Loucy (cell line): ENCODE data around the gene CCDC70.

Experiments used
- H2AFZ ChIP-seq: fragments of 200-600 bp; sonication (generic); 2 replicates; pipeline ENCODE4 v1.6.0; 2016; ENCODE audit warnings: antibody characterized with exemption, mild to moderate bottlenecking, low read length, moderate library complexity
- H3F3A ChIP-seq: fragments of 200-600 bp; 2 replicates; pipeline ENCODE4 v1.6.0; 2016; ENCODE audit warnings: antibody characterized with exemption, low read depth, mild to moderate bottlenecking
- H3K27me3 ChIP-seq: fragments of 200-600 bp; sonication (generic); 2 replicates; pipeline ENCODE4 v1.6.1; 2014; ENCODE audit warnings: low read length, mild to moderate bottlenecking; ENCODE audit not compliant: insufficient read depth, poor library complexity, severe bottlenecking
- H3K36me3 ChIP-seq: fragments of 200-600 bp; sonication (generic); 2 replicates; pipeline ENCODE4 v1.6.1; 2016; ENCODE audit warnings: low read length; ENCODE audit not compliant: insufficient read depth
- H3K4me1 ChIP-seq: fragments of 200-600 bp; sonication (generic); 2 replicates; pipeline ENCODE4 v1.5.1; 2014; ENCODE audit warnings: low read length, mild to moderate bottlenecking; ENCODE audit not compliant: insufficient read depth, poor library complexity, severe bottlenecking
- H3K4me2 ChIP-seq: fragments of 200-600 bp; sonication (generic); 2 replicates; pipeline ENCODE4 v1.6.0; 2014; ENCODE audit warnings: antibody characterized with exemption, low read length, low read depth, mild to moderate bottlenecking; ENCODE audit not compliant: poor library complexity, severe bottlenecking
- H3K4me3 ChIP-seq: fragments of 200-600 bp; sonication (generic); 2 replicates; pipeline ENCODE4 v1.5.1; 2014; ENCODE audit warnings: low read length, mild to moderate bottlenecking, mixed read lengths; ENCODE audit not compliant: poor library complexity, severe bottlenecking
- H3K79me2 ChIP-seq: fragments of 200-600 bp; sonication (generic); 2 replicates; pipeline ENCODE4 v1.6.1; 2014; ENCODE audit warnings: low read length; ENCODE audit not compliant: insufficient read depth
- H3K9ac ChIP-seq: fragments of 200-600 bp; sonication (generic); 2 replicates; pipeline ENCODE4 v1.6.0; 2014; ENCODE audit warnings: mild to moderate bottlenecking, low read depth, low read length, moderate library complexity; ENCODE audit not compliant: poor library complexity, severe bottlenecking
- H3K9me2 ChIP-seq: fragments of 200-600 bp; sonication (generic); replicated peaks from 2 replicates; pipeline ENCODE4 v1.6.1; 2016; ENCODE audit warnings: low read depth, low read length, mixed read lengths
- H3K9me3 ChIP-seq: fragments of 200-600 bp; sonication (generic); 2 replicates; pipeline ENCODE4 v1.6.1; 2014; ENCODE audit warnings: mild to moderate bottlenecking, antibody characterized with exemption, low read length, low read depth; ENCODE audit not compliant: insufficient read depth
- H4K20me1 ChIP-seq: fragments of 200-600 bp; sonication (generic); 2 replicates; pipeline ENCODE4 v1.6.0; 2014; ENCODE audit warnings: antibody characterized with exemption, low read length, mild to moderate bottlenecking; ENCODE audit not compliant: insufficient read depth, poor library complexity, severe bottlenecking
- CTCF ChIP-seq: fragments of 200-600 bp; sonication (generic); conservative IDR thresholded peaks from 2 replicates; pipeline ENCODE4 v1.5.1; 2014; ENCODE audit warnings: mild to moderate bottlenecking, antibody characterized with exemption, low read length
- EZH2phosphoT487 ChIP-seq: fragments of 200-600 bp; IDR thresholded peaks from 2 replicates; pipeline ENCODE4 v1.6.1; 2018; ENCODE audit warnings: antibody characterized with exemption, mild to moderate bottlenecking, moderate library complexity, borderline replicate concordance

The CCDC70 gene

GRCh38 chr13:51914137-51914493, 52.3 kb downstream of the CCDC70 start:
- Histone ChIP-seq H3K4me3 (no peak overlapping the region), H4K20me1 (no peaks in the 10 kb centered on the region), H3K9ac (no peak overlapping the region), H3K9me2 (no peaks in the 10 kb centered on the region), H3K36me3 (no peaks in the 10 kb centered on the region), H3K9me3 (no peaks in the 10 kb centered on the region), H2AFZ (0 out of 2 replicates have a peak overlapping the region, but pooled peaks have one; percentile 61), H3K4me2 (no peak overlapping the region), H3K4me1 (peaks cover 24% of the 10 kb centered on the region), H3K27me3 (no peaks in the 10 kb centered on the region), H3K79me2 (no peaks in the 10 kb centered on the region), H3F3A (no peaks in the 10 kb centered on the region)
- TF ChIP-seq CTCF (no peak), EZH2phosphoT487 (no peak)
